ENCODE data around the gene TAOK1. TPM values are rescaled to one million over a fixed set of nuclear protein-coding genes. Genes with fewer than 3 reads are reported as not detected.
A peak's percentile ranks its signal among the peaks of the same experiment; 100 is the strongest.
"Not testable (repeated sequence)": the region's sequence is repeated elsewhere in the genome, so short reads cannot be mapped to it uniquely, and the experiment has no call there.

TAOK1 gene
- total RNA-seq, 2 donors from 2014 or later, result 47.2 to 59.1 TPM

DNA sequence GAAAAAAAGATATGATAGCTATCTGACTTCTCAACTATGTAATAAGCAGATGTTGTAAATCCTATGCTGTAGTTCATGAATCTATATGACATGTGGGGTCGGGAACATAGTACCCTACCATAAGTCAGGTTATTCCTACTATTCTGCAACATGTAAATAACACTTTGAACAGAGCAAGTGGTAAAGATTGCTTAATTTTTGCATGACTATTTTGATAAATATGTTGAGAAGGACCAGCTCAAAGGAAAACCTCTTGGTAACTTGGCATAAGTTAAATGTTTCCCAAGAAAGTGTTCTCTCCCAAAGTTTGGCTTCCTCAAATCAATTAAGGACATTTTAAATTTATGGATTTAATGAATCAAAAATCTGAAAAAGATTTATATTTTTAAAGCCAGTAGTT, 114.5 kb downstream of the TAOK1 start:
- ATAC-seq (no peak), DNase-seq (no peak)
- intact Hi-C loops (cut with DNase I), result no loop called here

- intact Hi-C loops (cut with DNase I), result no loop called here
- no peak for ATAC-seq
- no peak for DNase-seq
Measured at GRCh38 chr17:29505836-29506235, 115.7 kb downstream of the TAOK1 start.

DNA sequence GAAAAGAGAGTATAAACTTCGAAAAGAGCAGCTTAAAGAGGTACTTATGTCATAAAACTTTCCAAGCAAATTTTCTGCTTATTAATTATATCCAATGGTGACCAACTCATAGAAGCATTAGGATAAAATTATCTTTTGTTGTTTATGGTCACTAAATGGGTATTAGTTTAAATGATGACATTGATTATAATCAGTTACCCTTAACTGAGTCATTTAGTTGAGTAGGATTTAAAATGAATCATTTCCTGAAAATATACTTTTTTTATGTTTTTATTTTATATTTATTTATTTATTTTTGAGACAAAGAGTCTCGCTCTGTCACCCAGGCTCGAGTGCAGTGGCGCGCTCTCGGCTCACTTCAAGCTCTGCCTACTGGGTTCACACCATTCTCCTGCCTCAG, 120.8 kb downstream of the TAOK1 start:
- DNase-seq (no peak), ATAC-seq (no peak)
- intact Hi-C loops (cut with DNase I), result no loop called here

GRCh38 chr17:29514792-29515191, 124.6 kb downstream of the TAOK1 start:
- no peak for DNase-seq
- ATAC-seq, result no peak
- intact Hi-C loops (cut with DNase I), result no loop called here

GRCh38 chr17:29518359-29518758, 128.2 kb downstream of the TAOK1 start:
- no peak for DNase-seq
- no peak for ATAC-seq
- intact Hi-C loops (cut with DNase I), result no loop called here

GRCh38 chr17:29524692-29525091, 134.5 kb downstream of the TAOK1 start:
- no peak for ATAC-seq
- intact Hi-C loops (cut with DNase I), result no loop called here
- no peak for DNase-seq

DNA sequence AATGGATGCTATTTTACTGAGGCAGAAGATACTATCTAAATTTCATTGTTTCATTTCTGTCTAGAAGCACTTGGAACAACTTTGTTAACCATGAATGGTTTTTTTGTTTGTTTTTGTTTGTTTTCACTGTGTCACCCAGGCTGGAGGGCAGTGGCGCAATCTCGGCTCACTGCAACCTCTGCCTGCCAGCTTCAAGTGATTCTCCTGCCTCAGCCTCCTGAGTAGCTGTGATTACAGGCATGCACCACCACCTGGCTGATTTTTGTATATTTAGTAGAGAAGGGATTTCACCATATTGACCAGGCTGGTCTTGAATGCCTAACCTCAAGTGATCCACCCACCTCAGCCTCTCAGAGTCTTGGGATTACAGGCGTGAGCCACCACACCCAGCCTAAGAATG, 136.2 kb downstream of the TAOK1 start:
- intact Hi-C loops (cut with DNase I), result no loop called here
- ATAC-seq (no peak), DNase-seq (no peak)

- DNase-seq (no peak), ATAC-seq (no peak)
Measured at GRCh38 chr17:29533976-29534375, 143.8 kb downstream of the TAOK1 start.

GRCh38 chr17:29544066-29544465, 153.9 kb downstream of the TAOK1 start:
- intact Hi-C loops (cut with DNase I), result no loop called here
- ATAC-seq, result no peak
- no peak for DNase-seq

More at GRCh38 chr17:29533976-29534375, 143.8 kb downstream of the TAOK1 start:
- intact Hi-C loops (cut with DNase I), result loop anchor here in 1 of 2 donors (10.0 kb wide), 1 partner anchor 159 kb away; no protein-coding TSS in a partner anchor

DNA sequence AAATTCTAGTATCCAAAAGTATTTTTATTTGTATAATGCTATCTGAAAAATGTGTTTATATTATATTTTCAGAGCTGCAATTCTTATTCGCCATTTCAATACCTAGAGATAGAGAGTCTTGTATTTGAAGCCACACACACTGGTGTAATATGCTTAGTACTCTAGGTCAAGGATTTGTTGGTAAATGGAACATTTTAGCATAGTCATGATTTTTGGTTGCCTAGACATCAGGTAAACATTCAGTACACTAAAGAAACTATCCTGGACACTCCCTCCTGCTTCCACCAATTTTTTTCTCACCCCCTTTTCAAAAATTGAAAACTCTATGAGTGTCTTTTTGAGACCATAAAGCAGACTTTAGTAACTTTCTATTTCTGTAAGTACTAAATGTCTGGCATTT, 155.9 kb downstream of the TAOK1 start:
- DNase-seq, result no peak
- intact Hi-C loops (cut with DNase I), result no loop called here
- ATAC-seq, result peak in 1 of 2 donors; percentile 90

- intact Hi-C loops (cut with DNase I), result no loop called here
- ATAC-seq (peak in 1 of 2 donors; percentile 61), DNase-seq (no peak)
Measured at GRCh38 chr17:29546830-29547229, 156.7 kb downstream of the TAOK1 start.

DNA sequence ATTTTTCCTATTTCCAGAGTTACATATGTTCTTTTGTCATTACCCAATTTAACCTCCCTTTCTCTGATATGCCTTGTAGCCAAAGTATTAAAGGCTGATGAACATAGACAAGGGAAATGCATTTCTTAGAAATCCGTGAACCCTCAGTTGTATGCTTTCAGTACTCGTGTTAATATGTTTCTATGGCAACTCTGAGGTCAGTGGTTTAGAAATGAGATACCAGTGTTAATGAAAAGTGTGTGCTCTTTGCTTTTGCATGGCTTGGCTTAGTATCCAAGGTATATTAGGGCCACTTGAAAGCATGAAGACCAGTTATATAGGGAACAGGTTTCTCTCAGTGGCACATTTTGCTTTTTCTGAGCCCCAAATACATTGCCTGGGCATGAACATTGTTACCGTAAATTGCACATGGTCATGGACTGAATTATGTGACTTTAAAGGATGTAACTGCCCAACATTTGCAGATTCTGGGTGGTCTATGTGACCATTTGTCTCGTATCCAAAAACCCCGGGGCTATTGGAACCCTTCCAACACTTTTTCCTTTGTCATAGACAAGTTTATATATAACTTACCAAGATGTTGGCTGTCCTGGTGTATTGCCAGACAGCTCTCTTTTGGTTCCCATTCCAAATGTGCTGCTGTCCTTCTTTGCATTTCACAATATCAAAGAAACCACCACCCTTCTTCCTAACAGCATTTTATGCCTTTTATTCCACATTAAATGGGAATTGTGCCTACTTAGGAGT, 159.2 kb downstream of the TAOK1 start:
- ATAC-seq (peak; percentile 48 to 50), DNase-seq (no peak)
- intact Hi-C loops (cut with DNase I), result no loop called here

DNA sequence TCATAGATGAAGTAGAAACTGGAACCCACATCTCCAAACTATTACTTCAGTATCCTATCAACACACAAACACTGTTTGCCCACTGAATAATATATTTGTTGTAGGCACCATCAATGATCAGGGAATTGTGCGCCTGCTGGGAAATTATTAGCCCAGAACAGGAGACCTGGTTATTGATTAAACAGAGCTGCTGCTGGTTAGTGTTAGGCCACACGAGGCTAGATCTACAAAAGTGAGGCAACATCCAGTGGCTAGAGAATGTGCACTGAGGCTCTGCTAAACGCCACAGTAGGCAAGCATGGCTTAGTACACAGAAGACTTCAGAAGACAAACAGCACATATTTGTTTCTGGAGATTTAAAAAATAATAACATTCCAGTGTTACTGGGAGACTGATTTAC, 165.7 kb downstream of the TAOK1 start:
- DNase-seq (no peak), ATAC-seq (no peak)
- intact Hi-C loops (cut with DNase I), result no loop called here

GRCh38 chr17:29557085-29557738, 167.0 kb downstream of the TAOK1 start:
- intact Hi-C loops (cut with DNase I), result no loop called here
- ATAC-seq, result peak in 1 of 2 donors; percentile 85
- no peak for DNase-seq

DNA sequence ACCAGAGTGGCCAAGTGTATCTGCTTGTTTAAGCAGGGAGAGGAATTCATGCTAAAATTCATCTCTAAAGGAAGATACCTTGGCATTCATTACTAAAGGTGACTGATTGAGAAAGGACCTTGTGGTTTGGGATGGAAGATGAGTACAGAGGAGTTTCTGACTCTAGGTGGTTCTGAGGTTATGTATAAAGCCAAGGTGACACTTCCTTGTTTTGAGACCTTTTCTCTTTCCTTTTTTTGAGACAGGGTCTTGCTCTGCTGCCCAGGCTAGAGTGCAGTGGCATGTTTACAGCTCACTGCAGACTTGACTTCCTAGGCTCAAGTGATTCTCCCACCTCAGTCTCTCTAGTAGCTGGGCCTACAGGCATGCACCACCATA, 167.6 kb downstream of the TAOK1 start:
- DNase-seq (no peak), ATAC-seq (no peak)
- intact Hi-C loops (cut with DNase I), result no loop called here

- intact Hi-C loops (cut with DNase I); DNase-seq; ATAC-seq: not testable (repeated sequence)
Measured at GRCh38 chr17:29558139-29558538, 168.0 kb downstream of the TAOK1 start.

DNA sequence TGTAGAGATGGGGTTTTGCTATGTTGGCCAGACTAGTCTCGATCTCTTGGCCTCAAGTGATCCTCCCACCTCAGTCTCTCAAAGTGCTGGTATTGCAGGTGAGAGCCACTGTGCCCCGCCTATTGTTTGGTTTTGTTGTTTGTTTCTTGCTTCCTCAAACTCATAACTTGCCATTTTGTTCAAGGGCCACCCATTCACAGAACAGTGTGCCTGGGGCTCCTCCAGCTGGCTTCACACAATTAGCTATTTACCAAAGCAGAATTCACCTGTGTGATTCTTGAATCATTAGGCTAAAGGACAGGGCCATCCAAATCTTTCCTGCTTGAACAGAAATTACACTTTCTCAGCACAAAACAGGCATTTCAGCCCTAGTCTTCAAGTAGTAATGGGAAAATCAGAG, 169.5 kb downstream of the TAOK1 start:
- DNase-seq (no peak), ATAC-seq (no peak)
- intact Hi-C loops (cut with DNase I), result no loop called here

DNA sequence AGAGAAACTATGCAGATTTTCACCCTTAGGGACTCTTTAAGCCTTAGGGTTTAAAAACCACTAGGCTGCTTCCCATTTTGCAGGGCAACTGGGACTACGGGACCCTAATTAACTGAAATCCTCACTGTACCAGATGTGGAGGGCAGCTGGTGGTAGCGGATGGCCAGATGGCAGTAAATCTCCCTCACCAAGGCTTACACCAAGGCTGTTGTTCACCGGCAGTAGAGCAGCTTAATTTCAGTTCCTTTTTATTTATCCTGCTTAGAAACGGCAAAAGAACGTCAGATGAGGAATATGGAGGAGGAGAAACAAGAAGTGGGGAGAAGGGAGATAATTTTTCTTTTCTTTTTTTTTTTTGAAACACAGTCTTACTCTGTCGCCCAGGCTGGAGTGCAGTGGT, 170.2 kb downstream of the TAOK1 start:
- ATAC-seq (peak in 1 of 2 donors; percentile 15), DNase-seq (no peak)
- intact Hi-C loops (cut with DNase I), result no loop called here

DNA sequence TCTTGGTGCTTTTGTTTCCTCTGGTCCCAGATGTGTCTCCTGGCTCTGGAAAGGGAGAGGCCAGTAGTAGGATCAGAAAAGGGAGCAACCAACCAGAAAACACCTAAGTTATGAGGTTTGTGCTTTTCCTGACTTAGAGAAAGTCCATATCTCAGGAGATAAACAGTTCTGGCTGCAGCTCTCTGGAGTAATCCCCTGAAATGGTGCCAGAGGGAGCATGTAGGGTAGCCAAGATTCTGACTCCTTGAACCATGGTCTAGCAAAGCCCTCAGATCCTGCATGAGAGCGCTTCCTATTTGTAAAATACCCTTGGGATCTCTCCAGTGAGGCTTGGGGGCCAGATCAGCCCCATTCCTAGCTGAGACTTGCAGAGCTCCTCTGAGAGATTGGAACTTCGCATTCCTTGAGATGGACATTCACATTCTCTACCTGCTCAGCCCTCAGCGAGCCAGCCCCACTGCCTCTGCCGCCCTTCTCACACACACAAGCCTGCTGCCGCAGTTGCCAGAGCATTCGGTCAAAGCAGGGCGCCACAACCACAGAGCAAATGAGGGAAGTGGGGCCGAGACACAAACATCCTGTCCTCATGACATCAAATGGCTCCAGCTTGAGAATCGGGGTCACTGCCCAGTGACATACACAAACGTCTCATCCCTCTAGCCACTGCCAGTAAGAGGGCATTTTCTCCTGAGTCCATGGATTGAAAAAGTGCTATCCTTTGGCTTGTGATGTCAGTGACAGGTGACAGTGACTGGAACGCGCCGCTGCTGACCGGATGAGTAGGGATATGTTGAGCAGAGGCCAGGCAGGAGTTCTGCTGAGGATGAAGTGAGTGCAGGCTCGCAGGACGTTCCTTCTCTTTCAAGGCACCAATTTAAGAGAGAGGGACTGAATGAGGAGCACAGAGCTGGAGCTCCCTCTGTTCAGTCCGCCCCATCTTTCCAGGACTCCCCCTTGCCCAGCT, 171.7 kb downstream of the TAOK1 start:
- ATAC-seq, result peak in 1 of 2 donors; percentile 7
- DNase-seq, result no peak
- intact Hi-C loops (cut with DNase I), result no loop called here

- DNase-seq (no peak), ATAC-seq (no peak)
- intact Hi-C loops (cut with DNase I), result no loop called here
Measured at GRCh38 chr17:29562615-29563014, 172.5 kb downstream of the TAOK1 start.

Measured in left cardiac atrium (tissue), 4 donors.